GM21717 (cell line): ENCODE data around the gene PICALM.

Experiments
- ATAC-seq: cut with Tn5 transposase; IDR thresholded peaks from one replicate; pipeline ENCODE4 v1.9.1; 2021; ENCODE audit warnings: mild to moderate bottlenecking, moderate library complexity; ENCODE audit not compliant: unreplicated experiment

Gene PICALM

DNA sequence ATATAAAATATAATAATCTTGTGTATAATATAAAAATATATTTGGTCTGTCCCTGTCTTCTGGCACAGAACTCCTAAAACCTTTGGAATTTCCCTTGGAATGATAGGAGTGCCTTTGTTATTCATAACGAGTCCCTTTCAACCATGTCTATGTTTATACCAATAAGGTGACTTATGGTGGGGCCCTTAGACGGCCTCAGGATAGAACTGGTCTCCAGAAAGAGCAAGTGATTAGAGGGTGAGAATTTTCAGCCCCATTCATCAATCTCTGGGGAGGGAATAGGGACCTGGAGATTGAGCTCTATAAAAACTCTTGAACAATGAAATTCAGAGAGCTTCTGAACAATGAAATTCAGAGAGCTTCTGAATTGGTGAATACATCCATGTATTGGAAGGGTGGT is 18.4 kb upstream of the PICALM start:
- no peak for ATAC-seq

GRCh38 chr11:86081455-86081854 is 12.6 kb upstream of the PICALM start:
- ATAC-seq, result no peak

DNA sequence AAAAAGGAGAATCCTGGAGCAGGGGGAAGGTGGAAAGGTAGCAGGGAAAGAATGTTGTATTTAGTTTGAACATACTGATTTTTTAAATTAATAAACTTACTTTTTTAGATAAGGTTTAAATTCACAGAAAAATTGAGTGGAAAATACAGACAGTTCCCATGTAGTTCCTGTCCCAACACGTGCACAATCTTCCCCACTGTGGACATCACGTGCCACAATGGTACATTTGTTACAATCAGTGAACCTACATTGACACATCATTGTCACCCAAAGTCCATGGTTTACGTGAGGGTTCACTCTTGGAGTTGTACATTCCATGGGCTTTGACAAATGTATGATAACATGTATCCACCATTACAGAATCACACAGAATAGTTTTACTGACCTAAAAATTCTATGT is 10.5 kb upstream of the PICALM start:
- ATAC-seq, result no peak

DNA sequence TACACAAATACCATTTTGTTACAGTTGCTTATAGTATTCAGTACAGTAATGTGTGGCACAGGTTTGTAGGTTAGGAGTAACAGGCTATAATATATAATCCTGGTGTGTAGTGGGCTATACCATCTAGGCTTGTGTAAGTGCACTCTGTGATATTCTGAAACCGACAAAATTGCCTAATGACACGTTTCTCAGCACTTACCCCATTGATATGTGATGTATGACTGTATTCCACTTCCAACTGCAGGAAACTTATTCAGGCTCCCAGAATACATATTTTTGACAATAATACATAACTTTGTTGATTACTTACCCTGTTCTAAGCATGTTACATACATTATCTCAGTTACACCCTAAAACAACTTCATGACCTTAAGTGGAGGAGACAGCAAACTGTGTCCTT is 5.1 kb upstream of the PICALM start:
- no peak for ATAC-seq

DNA sequence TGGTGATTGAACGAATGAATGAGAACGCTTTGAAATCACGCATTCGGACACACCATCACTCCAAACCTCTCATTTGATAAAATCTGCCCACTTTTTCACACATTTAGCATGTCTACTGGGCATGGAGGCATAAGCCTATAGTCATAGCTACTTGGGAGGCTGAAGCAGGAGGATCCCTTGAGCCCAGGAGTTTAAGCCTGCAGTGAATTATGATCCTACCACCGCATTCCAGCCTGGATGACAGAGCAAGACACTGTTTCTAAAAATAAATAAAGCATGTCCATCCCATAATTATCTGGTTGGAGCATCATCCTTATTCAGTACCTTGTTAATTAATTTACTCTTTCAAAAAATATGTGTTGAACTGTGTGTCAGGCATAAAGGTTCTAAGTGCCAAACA is 3.3 kb upstream of the PICALM start:
- no peak for ATAC-seq

DNA sequence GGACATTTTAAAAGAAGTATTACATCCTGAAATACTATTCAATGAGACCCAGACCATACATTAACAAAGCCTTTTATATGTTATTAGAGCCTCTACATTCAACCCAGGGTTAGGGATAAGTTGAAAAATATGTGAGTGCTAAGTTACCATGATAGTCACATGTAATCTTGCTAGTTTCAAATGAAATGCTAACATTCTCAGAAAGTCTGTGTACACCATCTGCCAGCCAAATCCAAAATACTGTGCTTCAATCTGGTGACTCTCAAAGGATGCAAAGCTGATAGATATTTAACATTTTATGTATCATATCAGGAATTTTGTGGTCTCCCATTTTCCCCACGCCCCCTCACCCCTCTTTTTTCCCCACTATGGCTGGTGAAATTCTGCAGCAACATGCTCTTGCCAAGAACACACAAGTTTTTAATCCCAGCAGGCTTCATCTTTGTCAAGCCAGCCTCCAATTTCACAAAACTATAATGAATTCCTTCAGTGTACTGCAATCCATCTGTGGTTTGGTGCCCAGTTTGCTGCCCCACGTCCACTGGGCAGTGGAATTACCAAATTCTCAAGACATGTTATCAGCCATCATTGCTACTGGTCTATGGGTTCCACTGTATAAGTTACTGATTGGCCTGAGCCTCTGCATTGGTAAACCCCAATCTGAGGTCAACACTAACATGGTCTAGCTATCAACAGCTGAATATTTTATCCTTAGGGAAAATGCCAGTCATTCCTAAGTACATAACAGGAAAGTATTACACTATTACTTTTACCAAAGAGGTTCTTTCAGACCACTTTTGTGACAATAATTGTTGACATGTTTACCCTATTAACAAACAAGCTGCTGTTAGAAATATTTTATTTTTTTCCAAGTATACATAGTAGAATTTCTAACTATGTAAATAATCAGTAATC is 1.5 kb upstream of the PICALM start:
- ATAC-seq, result no peak

- peak; percentile 30 for ATAC-seq
Measured at GRCh38 chr11:86069408-86070101, 671 bp upstream of the PICALM start.

- peak; percentile 13 for ATAC-seq
Measured at GRCh38 chr11:86068138-86068871, 579 bp downstream of the PICALM start.

DNA sequence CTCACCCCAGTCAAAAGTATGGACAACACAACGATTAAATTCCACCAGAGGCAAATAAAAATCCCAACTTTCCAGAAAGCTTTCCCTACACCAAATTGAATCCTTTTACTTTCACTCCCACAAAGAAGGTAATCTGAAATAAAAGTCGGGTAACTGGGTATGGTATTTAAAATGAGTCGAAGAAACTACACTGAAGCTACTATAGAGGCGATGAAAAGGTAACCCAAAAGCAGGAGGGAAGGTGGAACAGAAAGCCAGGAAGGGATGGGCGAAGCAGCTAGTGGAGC is 1.1 kb downstream of the PICALM start:
- no peak for ATAC-seq

- no peak for ATAC-seq
Measured at GRCh38 chr11:86067009-86067850, 1.7 kb downstream of the PICALM start.

DNA sequence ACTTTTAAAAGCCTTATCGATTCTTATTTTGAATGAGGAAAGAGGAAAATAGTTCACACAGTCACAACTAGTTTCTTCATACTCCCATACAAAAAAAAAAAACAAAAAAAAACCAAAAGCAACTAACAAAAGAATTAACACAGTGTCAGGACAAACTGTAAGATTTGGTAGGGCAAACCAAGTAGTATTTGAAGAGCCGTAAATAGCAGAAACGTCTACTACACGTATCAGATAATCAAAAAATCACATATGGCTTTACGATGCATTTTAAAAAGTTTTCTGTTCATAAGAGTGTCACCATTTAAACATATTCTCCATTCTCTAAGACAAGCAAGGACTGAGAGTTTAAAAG is 2.3 kb downstream of the PICALM start:
- no peak for ATAC-seq

DNA sequence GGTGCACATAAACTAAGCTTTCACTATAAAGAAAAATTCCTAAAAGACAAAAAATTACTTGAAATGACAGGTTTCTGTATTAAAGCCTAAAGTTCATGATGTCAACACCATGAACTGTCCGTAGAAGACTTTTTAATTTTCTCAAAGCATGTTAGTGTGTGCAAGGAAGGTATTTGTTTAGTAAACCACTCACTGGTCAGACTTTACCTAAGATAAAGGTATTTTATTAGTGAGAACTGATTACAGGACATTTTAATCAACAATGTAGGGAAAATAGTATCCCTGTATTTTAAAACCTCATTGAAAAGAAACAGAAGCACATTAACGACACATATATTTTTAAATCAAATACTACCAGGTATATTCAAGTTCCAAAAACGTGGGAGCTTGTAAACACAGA is 2.9 kb downstream of the PICALM start:
- ATAC-seq, result no peak

- ATAC-seq, result no peak
Measured at GRCh38 chr11:86064220-86064803, 4.6 kb downstream of the PICALM start.

DNA sequence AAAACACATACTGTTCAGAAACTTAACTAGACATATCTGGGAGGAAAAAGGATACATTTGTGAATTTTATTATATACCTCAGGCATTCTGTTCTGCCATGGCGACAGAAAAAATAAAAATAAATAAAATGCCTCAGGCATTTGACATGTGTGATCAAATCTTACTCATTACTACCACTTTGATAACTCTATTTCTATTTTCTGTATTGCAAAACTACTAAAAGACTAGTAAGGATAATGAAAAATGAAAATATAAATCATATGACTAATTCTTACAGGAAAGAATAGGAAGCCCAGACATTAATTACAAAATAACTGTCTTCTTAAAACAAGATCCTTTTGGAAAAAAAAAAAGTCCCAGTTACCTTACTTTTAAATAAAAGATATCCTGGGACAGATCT is 5.3 kb downstream of the PICALM start:
- ATAC-seq, result no peak

- ATAC-seq, result no peak
Measured at GRCh38 chr11:86062719-86063118, 6.2 kb downstream of the PICALM start.

GRCh38 chr11:86061483-86062205 is 7.2 kb downstream of the PICALM start:
- no peak for ATAC-seq

GRCh38 chr11:86060544-86060943 is 8.3 kb downstream of the PICALM start:
- ATAC-seq, result no peak

- no peak for ATAC-seq
Measured at GRCh38 chr11:86058360-86058759, 10.5 kb downstream of the PICALM start.

- ATAC-seq, result no peak
Measured at GRCh38 chr11:86056351-86056854, 12.5 kb downstream of the PICALM start.
